Left ventricle myocardium inferior (tissue), 1 donor: ENCODE results near the gene MYMX. TPM values are rescaled to one million over a fixed set of nuclear protein-coding genes. Genes with fewer than 3 reads are reported as not detected.
A peak's percentile ranks its signal among the peaks of the same experiment; 100 is the strongest.

Experiments used
- DNase-seq: peaks from one replicate; pipeline ENCODE4 v3.0.0-alpha.2; 2020
- H3K27ac ChIP-seq: fragments of 200-600 bp; replicated peaks from 2 replicates; pipeline ENCODE4 v1.8.0; 2021
- H3K27me3 ChIP-seq: fragments of 200-600 bp; 2 replicates; pipeline ENCODE4 v1.8.0; 2021; ENCODE audit warnings: low read depth
- H3K36me3 ChIP-seq: fragments of 200-600 bp; 2 replicates; pipeline ENCODE4 v1.8.0; 2021
- H3K4me1 ChIP-seq: fragments of 200-600 bp; 2 replicates; pipeline ENCODE4 v1.8.0; 2021
- H3K4me3 ChIP-seq: fragments of 200-600 bp; 2 replicates; pipeline ENCODE4 v1.8.0; 2021; ENCODE audit warnings: mild to moderate bottlenecking, moderate library complexity
- H3K9me3 ChIP-seq: fragments of 200-600 bp; replicated peaks from 2 replicates; pipeline ENCODE4 v1.8.0; 2021
- CTCF ChIP-seq: fragments of 200-600 bp; IDR thresholded peaks from 2 replicates; pipeline ENCODE4 v1.8.0; 2021; ENCODE audit warnings: antibody characterized with exemption, mild to moderate bottlenecking, borderline replicate concordance
- intact Hi-C: fragments of 100-400 bp; cut with micrococcal nuclease; formaldehyde crosslinking; loops from one replicate; pipeline ENCODE4 v1.11.0; 2022
- total RNA-seq: library from RNA; stranded (reverse); fragmentation: NEBNext Ultra II Directional; extraction: Animal tissue kit (Norgen Biotek cat#: 25700); gene quantifications from one replicate; pipeline ENCODE4 v1.2.1, GENCODE V29; 2021
- donor health status: DM: no; HTN: yes; CAD: no; lungs with severe emphysema.

MYMX gene
- total RNA-seq, 1 donor from 2014 or later, result 0.36 TPM

- no peak for TF ChIP-seq CTCF
- peaks cover 98% of the 10 kb centered on the region for H3K4me1 ChIP-seq
- intact Hi-C loops, result no loop called here
- no peak for DNase-seq
- peak overlapping the region; percentile 98 for H3K27ac ChIP-seq
- no peaks in the 10 kb centered on the region for H3K9me3 ChIP-seq
- no peaks in the 10 kb centered on the region for H3K27me3 ChIP-seq
- no peaks in the 10 kb centered on the region for H3K36me3 ChIP-seq
- peak overlapping the region; percentile 88 for H3K4me3 ChIP-seq
Measured at GRCh38 chr6:44221961-44222335, 5.2 kb downstream of the MYMX start.

GRCh38 chr6:44222486-44223318 is 6.0 kb downstream of the MYMX start:
- Histone ChIP-seq H3K27ac (peak overlapping the region; percentile 98), H3K27me3 (no peaks in the 10 kb centered on the region), H3K4me1 (peaks cover 98% of the 10 kb centered on the region), H3K9me3 (no peaks in the 10 kb centered on the region), H3K4me3 (peak overlapping the region; percentile 88), H3K36me3 (no peaks in the 10 kb centered on the region)
- TF ChIP-seq CTCF, result no peak
- intact Hi-C loops, result no loop called here
- DNase-seq, result no peak

GRCh38 chr6:44223319-44224028 is 6.7 kb downstream of the MYMX start, which contains the start of gene SLC29A1:
TSS of gene SLC29A1 (plus strand) at chr6:44223595. CDS start at chr6:44227314, 3,719 bp downstream.
- peaks cover 98% of the 10 kb centered on the region for H3K4me1 ChIP-seq
- TF ChIP-seq CTCF, result no peak
- H3K36me3 ChIP-seq, result no peaks in the 10 kb centered on the region
- no peaks in the 10 kb centered on the region for H3K27me3 ChIP-seq
- no peaks in the 10 kb centered on the region for H3K9me3 ChIP-seq
- intact Hi-C loops, result no loop called here
- H3K4me3 ChIP-seq, result peak within 1 kb of the TSS; percentile 88
- DNase-seq, result peak; percentile 89
- H3K27ac ChIP-seq, result peak within 1 kb of the TSS; percentile 98

GRCh38 chr6:44224029-44224964 is 7.6 kb downstream of the MYMX start:
- intact Hi-C loops, result no loop called here
- Histone ChIP-seq H3K9me3 (no peaks in the 10 kb centered on the region), H3K27me3 (no peaks in the 10 kb centered on the region), H3K27ac (peak overlapping the region; percentile 98), H3K4me3 (peak overlapping the region; percentile 88), H3K4me1 (peaks cover 98% of the 10 kb centered on the region), H3K36me3 (no peaks in the 10 kb centered on the region)
- DNase-seq, result no peak
- no peak for TF ChIP-seq CTCF

- H3K27ac ChIP-seq, result peak overlapping the region; percentile 98
- intact Hi-C loops, result no loop called here
- H3K27me3 ChIP-seq, result no peaks in the 10 kb centered on the region
- peaks cover 97% of the 10 kb centered on the region for H3K4me1 ChIP-seq
- DNase-seq, result no peak
- no peaks in the 10 kb centered on the region for H3K9me3 ChIP-seq
- TF ChIP-seq CTCF, result no peak
- peak overlapping the region; percentile 88 for H3K4me3 ChIP-seq
- peaks cover 5% of the 10 kb centered on the region for H3K36me3 ChIP-seq
Measured at GRCh38 chr6:44224965-44225305, 8.2 kb downstream of the MYMX start.
